ENCODE results near the gene DNAJC5.

Gene DNAJC5

DNA sequence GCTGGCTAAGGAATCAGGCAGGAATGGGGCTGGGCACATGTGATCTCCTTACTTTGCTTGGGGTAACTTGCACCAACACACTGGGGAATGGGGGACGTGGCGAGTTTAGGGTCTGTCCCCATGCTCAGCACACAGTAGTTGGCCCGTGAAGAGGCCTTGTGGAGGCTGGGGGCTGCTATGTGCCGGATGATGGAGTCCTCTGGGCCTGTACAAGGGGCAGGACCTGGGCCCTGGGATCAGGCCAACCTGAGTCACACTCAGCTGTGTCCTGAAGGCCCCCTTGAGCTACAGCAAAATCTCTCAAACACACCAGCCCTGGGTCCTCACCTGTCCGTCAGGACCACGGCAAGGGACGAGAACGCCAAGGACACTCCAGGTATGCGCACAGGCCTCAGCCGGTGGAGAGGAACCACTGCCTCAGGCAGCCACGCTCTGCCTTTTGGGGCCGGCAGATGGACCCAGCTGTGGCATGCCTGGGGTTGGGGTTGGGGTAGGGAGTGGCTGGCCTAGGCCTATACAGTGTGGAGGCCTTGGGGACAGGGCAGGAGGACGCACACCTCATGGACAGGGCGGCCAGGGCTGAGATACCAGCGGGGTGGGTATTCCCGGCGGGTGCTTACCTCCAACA, 50.2 kb downstream of the DNAJC5 start:
- TF ChIP-seq, protein P1, sequence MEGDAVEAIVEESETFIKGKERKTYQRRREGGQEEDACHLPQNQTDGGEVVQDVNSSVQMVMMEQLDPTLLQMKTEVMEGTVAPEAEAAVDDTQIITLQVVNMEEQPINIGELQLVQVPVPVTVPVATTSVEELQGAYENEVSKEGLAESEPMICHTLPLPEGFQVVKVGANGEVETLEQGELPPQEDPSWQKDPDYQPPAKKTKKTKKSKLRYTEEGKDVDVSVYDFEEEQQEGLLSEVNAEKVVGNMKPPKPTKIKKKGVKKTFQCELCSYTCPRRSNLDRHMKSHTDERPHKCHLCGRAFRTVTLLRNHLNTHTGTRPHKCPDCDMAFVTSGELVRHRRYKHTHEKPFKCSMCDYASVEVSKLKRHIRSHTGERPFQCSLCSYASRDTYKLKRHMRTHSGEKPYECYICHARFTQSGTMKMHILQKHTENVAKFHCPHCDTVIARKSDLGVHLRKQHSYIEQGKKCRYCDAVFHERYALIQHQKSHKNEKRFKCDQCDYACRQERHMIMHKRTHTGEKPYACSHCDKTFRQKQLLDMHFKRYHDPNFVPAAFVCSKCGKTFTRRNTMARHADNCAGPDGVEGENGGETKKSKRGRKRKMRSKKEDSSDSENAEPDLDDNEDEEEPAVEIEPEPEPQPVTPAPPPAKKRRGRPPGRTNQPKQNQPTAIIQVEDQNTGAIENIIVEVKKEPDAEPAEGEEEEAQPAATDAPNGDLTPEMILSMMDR (IDR thresholded peaks at IDR 0.05; ENCODE audit: control insufficient read depth, insufficient read depth, low read depth, low read length, missing control alignments), result no peak
- no peak for DNase-seq (ENCODE audit: low read depth)
- no peak overlapping the region for H3K4me3 ChIP-seq (ENCODE audit: control insufficient read depth, low read depth, low read length)

DNA sequence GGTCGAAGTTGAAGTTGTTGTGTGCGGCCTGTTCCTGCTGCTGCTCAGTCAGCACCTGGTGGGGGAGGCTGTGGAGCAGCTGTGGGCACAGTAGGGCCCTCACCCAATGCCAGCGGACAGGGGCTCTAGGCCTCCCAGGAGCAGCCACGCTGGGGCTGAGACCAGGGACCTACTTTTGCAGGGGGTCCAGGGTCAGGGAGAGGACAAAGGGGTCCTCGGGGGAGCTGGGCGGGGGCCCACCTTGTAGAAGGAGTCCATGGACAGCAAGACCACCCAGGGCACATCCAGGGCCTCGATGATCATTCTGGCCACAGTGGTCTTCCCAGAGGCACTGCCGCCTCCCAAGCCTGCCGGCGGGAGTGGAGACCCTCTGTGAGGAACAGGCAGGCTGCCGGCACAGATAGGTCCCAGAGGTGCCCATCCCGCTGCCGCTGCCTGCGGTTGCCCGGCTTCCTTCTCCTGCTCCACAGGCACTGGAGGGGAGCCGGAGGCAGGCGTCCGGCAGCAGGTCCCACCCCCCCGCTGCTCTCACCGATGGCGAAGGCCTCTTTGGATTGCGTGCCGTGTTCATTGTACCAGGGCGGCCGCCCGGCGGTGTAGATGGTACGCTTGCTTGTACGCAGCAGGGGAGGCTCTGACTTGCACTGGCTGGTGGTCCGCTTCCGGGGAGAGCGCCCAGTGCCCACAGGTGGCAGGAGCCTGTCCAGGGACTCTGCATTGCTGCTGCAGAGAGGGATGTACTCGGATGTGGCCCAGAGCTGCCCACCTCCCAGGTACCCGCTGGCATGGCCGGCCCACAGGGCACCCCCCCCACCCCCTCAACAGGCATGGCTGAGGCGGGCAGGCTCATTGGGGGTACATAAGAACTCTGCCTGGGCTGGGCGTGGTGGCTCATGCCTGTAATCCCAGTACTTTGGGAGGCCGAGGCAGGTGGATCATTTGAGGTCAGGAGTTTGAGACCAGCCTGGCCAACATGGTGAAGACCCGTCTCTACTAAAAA, 51.3 kb downstream of the DNAJC5 start:
- no peak overlapping the region for H3K4me3 ChIP-seq (ENCODE audit: control insufficient read depth, low read depth, low read length)
- TF ChIP-seq, protein P1 (IDR thresholded peaks at IDR 0.05; ENCODE audit: control insufficient read depth, insufficient read depth, low read depth, low read length, missing control alignments), result no peak
- DNase-seq (ENCODE audit: low read depth), result no peak

DNA sequence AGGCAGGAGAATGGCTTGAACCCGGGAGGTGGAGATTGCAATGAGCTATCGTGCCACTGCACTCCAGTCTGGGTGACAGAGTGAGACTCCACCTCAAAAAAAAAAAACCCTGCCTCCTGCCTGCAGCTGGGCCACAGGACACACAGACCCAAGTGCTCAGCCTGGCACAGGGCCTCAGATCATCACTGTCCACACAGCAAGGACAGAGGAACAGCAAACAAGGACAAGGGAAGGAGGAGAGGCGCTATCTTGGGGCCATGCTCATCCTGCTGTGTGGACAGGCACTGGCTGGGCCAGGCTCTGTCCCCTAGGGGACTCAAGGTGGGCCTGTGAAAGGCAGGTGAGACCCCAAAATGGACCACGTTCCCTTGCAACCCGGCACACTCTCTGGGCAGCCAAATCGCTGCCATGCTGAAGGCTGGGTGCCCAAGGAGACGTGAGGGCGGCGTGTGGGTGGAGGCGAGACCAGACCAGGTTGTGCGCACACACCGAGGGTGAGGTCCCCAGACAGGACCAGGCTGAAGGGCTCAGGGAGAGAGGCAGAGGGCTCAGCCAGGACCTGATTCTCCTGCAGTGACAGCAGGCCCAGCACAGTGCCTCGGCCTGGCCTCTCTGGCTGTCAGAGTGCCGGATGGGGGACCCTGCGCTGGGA, 52.2 kb downstream of the DNAJC5 start:
- DNase-seq (ENCODE audit: low read depth), result no peak
- H3K4me3 ChIP-seq (ENCODE audit: control insufficient read depth, low read depth, low read length), result no peak overlapping the region
- TF ChIP-seq, protein P1 (IDR thresholded peaks at IDR 0.05; ENCODE audit: control insufficient read depth, insufficient read depth, low read depth, low read length, missing control alignments), result no peak

DNA sequence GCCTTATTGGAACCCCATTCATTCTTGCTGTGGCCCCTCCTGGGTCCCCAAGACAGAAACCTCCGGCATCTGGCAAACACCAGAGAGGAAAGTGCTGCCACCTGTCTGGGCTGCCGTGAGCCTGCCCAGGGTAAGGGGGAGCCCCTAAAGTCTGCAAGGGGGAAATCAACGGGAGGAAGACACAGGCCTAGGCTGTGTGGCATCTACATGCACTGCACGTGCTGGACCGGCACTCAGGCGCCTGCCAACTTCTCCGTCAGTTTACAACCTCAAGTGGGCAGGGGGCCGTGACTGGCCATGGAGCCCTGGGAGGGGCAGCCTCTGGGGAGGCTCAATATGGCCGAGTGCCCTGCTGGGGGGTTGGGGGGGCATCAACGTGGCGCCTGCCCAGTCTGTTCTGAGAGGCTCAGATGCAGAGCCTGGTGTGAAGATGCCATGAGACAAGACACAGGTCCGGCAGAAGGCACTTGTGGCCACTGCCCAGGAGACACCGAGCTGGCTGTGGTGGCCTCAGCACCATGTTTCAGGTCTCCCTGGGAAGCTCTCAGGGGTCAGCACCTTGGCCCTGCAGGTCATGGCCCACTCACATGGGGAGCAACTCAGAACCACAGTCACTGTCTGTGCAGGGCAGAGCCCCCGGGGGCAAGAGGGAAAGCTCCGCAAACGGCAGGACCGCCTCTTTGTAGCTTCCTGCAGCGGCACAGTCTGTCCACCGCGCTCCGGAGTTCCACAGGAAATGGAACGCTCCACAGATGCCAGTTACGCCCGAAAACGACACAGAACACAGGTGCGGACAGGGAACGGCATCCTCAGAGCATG, 52.9 kb downstream of the DNAJC5 start:
- no peak for DNase-seq (ENCODE audit: low read depth)
- H3K4me3 ChIP-seq (ENCODE audit: control insufficient read depth, low read depth, low read length), result no peak overlapping the region
- TF ChIP-seq, protein P1 (IDR thresholded peaks at IDR 0.05; ENCODE audit: control insufficient read depth, insufficient read depth, low read depth, low read length, missing control alignments), result no peak

DNA sequence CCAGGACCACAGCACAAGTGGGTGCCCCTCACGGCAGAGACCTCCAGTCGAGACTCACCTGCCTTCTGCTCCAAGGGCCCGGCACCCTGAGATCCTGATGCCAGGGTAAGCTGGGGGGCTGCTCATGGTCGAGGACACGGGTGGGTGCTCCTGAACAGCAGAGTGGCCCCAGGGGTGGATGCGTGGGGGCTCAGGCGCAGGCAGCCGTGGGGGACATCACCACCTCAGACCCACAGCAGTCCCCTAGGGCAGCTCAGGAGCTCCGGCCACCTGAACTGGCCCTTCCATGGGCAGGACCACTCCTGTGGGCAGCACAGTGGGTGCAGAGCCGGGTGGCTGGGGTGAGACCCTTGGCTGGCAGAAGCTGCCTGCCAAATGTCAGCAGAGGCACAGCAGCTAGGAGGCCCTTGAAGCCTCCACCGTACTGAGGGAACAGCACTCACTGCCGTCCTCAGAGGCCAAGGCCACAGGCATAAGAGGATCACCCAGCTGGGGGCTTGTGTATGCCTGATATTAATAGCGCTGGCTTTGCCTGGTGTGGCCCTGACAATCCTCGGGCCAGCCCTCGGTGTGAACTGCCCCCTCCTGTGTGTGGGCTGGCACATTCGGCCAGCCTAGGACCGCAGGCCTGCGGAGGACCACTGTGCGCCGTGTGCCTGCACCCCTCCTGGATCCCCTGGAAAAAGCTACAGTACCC, 55.9 kb downstream of the DNAJC5 start:
- TF ChIP-seq, protein P1 (IDR thresholded peaks at IDR 0.05; ENCODE audit: control insufficient read depth, insufficient read depth, low read depth, low read length, missing control alignments), result no peak
- DNase-seq (ENCODE audit: low read depth), result no peak
- no peak overlapping the region for H3K4me3 ChIP-seq (ENCODE audit: control insufficient read depth, low read depth, low read length)
